Smooth muscle cell (in vitro differentiated cells): ENCODE measurements around the gene BRICD5. TPM values are rescaled to one million over a fixed set of nuclear protein-coding genes. Genes with fewer than 3 reads are reported as not detected.
"Not testable (repeated sequence)": the region's sequence is repeated elsewhere in the genome, so short reads cannot be mapped to it uniquely, and the experiment has no call there.

Experiments
- DNase-seq: peaks from one replicate; lab custom pipeline; 2025; ENCODE audit not compliant: unreplicated experiment; lab: John Stamatoyannopoulos, UW
- H2AFZ ChIP-seq: fragments of 200-600 bp; sonication (generic); 2 replicates; pipeline ENCODE4 v1.6.0; 2016; ENCODE audit warnings: antibody characterized with exemption, low read depth, mild to moderate bottlenecking
- H3F3A ChIP-seq: fragments of 200-600 bp; sonication (generic); 2 replicates; pipeline ENCODE4 v1.6.0; 2017; ENCODE audit warnings: antibody characterized with exemption, low read depth
- H3K27ac ChIP-seq: fragments of 200-600 bp; sonication (generic); 2 replicates; pipeline ENCODE4 v1.5.1; 2016; ENCODE audit warnings: low read depth, mild to moderate bottlenecking
- H3K27me3 ChIP-seq: fragments of 200-600 bp; sonication (generic); 2 replicates; pipeline ENCODE4 v1.6.1; 2016; ENCODE audit warnings: low read depth, mild to moderate bottlenecking
- H3K36me3 ChIP-seq: fragments of 200-600 bp; sonication (generic); 2 replicates; pipeline ENCODE4 v1.5.1; 2016; ENCODE audit warnings: low read depth
- H3K4me1 ChIP-seq: fragments of 200-600 bp; sonication (generic); 2 replicates; pipeline ENCODE4 v1.5.1; 2016; ENCODE audit warnings: low read depth
- H3K4me2 ChIP-seq: fragments of 200-600 bp; sonication (generic); 2 replicates; pipeline ENCODE4 v1.6.0; 2016; ENCODE audit warnings: mild to moderate bottlenecking
- H3K4me3 ChIP-seq: fragments of 200-600 bp; sonication (generic); 2 replicates; pipeline ENCODE4 v1.5.1; 2016; ENCODE audit warnings: mild to moderate bottlenecking
- H3K79me2 ChIP-seq: fragments of 200-600 bp; sonication (generic); 2 replicates; pipeline ENCODE4 v1.6.0; 2016; ENCODE audit warnings: low read depth, mild to moderate bottlenecking
- H3K9ac ChIP-seq: fragments of 200-600 bp; sonication (generic); 2 replicates; pipeline ENCODE4 v1.6.0; 2016; ENCODE audit warnings: low read depth
- H3K9me3 ChIP-seq: fragments of 200-600 bp; sonication (generic); replicated peaks from 2 replicates; pipeline ENCODE4 v1.5.1; 2016; ENCODE audit warnings: low read depth
- H4K20me1 ChIP-seq: fragments of 200-600 bp; sonication (generic); 2 replicates; pipeline ENCODE4 v1.6.0; 2016; ENCODE audit warnings: low read depth
- WGBS: methylation state at CpG from one replicate; pipeline ENCODE4 v1.1.7; 2016; ENCODE audit warnings: low lambda C conversion rate; 5-methylcytosine and 5-hydroxymethylcytosine counted together
- polyA plus RNA-seq: library from polyadenylated mRNA; unstranded; fragments of >200 nt; fragmentation: Nextera tagmentation; extraction: Ambion mirVana; gene quantifications from 2 replicates; pipeline ENCODE4 v1.2.1, GENCODE V29; 2016
- total RNA-seq: library from RNA; depleted of rRNA; stranded (reverse); fragments of >200 nt; gene quantifications from 2 replicates; pipeline ENCODE4 v1.2.3, GENCODE V29; 2014
- TF ChIP-seq, protein P1 (sequence below): fragments of 200-600 bp; sonication (generic); IDR thresholded peaks from 2 replicates; pipeline ENCODE4 v1.5.1; 2017; ENCODE audit warnings: borderline replicate concordance, mild to moderate bottlenecking, antibody characterized with exemption; ENCODE audit not compliant: insufficient read depth, poor library complexity, severe bottlenecking

BRICD5 gene
- total and polyA plus RNA-seq, 2 experiments from 2014 or later = 2.0 to 4.7 TPM

DNA sequence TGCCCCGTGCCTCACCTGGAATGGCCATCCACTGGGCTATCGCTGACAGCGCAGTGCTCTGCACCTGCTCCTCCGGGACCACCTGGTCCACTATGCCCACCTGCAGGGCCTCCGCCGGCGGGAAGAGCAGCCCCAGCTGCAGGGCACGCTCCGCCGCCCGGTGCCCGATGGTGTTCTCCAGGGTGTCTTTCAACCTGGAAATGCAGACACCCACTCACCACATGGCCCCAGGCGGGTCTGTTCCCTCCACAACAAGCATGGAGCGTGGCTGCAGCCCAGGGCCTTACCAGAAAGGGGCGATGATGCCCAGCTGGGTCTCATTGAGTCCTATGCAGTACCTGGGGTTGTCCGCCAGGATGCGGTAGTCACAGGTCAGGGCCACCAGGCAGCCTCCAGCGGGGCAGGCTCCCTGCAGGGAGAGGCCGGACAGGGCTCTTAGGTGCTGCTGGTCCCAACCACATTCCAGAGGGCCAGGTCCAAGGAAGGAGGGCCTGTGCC lies 32.4 kb upstream of the BRICD5 start:
- Histone ChIP-seq H3K9ac (no peak overlapping the region), H3K4me1 (no peaks in the 10 kb centered on the region), H3K4me2 (no peak overlapping the region), H3K27me3 (peaks cover 2% of the 10 kb centered on the region), H2AFZ (no peak overlapping the region), H3K27ac (no peak overlapping the region), H3K9me3 (no peaks in the 10 kb centered on the region), H3K4me3 (no peak overlapping the region), H3K79me2 (peaks cover 9% of the 10 kb centered on the region), H4K20me1 (no peaks in the 10 kb centered on the region), H3F3A (peaks cover 7% of the 10 kb centered on the region), H3K36me3 (no peaks in the 10 kb centered on the region)
- DNase-seq = no peak
- 97% methylated on average over 19 of the region's 19 CpGs for WGBS
- TF ChIP-seq, protein P1, sequence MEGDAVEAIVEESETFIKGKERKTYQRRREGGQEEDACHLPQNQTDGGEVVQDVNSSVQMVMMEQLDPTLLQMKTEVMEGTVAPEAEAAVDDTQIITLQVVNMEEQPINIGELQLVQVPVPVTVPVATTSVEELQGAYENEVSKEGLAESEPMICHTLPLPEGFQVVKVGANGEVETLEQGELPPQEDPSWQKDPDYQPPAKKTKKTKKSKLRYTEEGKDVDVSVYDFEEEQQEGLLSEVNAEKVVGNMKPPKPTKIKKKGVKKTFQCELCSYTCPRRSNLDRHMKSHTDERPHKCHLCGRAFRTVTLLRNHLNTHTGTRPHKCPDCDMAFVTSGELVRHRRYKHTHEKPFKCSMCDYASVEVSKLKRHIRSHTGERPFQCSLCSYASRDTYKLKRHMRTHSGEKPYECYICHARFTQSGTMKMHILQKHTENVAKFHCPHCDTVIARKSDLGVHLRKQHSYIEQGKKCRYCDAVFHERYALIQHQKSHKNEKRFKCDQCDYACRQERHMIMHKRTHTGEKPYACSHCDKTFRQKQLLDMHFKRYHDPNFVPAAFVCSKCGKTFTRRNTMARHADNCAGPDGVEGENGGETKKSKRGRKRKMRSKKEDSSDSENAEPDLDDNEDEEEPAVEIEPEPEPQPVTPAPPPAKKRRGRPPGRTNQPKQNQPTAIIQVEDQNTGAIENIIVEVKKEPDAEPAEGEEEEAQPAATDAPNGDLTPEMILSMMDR = no peak

GRCh38 chr16:2242598-2242997 lies 31.9 kb upstream of the BRICD5 start:
- 96% methylated on average over 11 of the region's 11 CpGs for WGBS
- Histone ChIP-seq H3K4me3 (no peak overlapping the region), H3K4me2 (no peak overlapping the region), H2AFZ (no peak overlapping the region), H3K9ac (no peak overlapping the region), H4K20me1 (peaks cover 4% of the 10 kb centered on the region), H3K79me2 (peaks cover 4% of the 10 kb centered on the region), H3K4me1 (peaks cover 2% of the 10 kb centered on the region), H3K27ac (no peak overlapping the region), H3K36me3 (no peaks in the 10 kb centered on the region), H3K9me3 (no peaks in the 10 kb centered on the region), H3F3A (peaks cover 7% of the 10 kb centered on the region), H3K27me3 (peaks cover 7% of the 10 kb centered on the region)
- TF ChIP-seq, protein P1 = no peak
- no peak for DNase-seq

DNA sequence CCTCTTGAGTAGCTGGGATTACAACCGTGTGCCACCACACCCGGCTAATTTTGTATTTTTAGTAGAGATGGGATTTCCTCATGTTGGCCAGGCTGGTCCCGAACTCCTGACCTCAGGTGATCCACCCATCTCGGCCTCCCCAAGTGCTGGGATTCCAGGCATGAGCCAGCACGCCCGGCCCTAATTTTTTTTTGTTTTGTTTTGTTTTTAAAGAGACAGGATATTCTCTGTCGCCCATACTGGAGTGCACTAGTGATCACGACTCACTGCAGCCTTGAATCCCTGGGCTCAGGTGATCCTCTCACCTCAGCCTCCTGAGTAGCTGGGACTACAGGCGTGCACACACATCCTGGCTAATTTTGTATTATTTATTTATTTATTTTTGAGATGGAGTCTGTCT lies 29.7 kb upstream of the BRICD5 start:
- not testable (repeated sequence) for H3K27ac ChIP-seq, H3K9me3 ChIP-seq, H3K9ac ChIP-seq, DNase-seq, H3K4me2 ChIP-seq, H3K4me3 ChIP-seq, H3K36me3 ChIP-seq, H3K79me2 ChIP-seq, H2AFZ ChIP-seq, H3F3A ChIP-seq
- Histone ChIP-seq H3K27me3 (peaks cover 23% of the 10 kb centered on the region), H3K4me1 (peaks cover 17% of the 10 kb centered on the region), H4K20me1 (peaks cover 21% of the 10 kb centered on the region)
- 95% methylated on average over 9 of the region's 9 CpGs for WGBS

DNA sequence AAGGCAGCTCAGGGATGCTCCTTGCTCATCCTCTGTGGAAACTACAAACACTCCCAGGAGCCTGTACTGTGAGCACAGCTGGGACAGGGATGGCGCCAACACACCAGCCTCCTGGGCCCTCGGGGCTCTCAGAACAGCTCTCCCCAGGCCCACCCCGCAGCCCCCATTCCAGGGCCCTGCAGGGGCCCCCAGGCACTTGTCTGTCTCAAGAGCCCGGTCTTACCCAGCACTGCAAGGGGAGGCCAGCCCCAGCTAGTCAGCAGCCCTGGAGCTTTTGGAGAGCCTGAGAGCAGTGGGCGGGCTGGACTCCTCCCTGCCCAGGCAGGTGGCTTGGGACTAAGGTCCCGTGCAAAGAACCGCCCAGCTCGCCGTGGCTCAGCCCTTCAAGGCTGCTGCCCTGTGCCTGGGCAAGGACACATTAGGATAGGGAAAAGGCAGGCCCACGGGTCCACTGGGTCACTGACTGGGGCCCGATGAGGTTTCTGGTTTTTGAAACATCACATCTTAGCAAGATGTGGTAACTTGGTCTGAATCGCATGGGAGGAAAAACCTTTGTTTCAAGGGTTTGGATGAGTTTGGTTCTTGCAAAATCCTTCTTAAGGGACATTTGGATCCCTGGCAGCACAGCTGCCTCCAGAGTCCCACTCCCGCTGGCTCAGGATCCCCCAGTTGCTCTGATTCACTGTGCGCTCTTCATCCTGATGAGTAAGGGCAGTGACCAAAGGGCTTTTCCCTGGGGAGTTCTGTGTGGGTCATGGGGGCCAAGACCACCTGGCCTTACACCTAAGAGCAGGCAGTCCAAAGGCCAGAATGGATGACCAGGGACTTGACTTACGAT lies 28.4 kb upstream of the BRICD5 start:
- peaks cover 7% of the 10 kb centered on the region for H3F3A ChIP-seq
- peaks cover 32% of the 10 kb centered on the region for H4K20me1 ChIP-seq
- DNase-seq = no peak
- 72% methylated on average over 15 of the region's 15 CpGs for WGBS
- no peak overlapping the region for H2AFZ ChIP-seq
- no peaks in the 10 kb centered on the region for H3K79me2 ChIP-seq
- peaks cover 23% of the 10 kb centered on the region for H3K27me3 ChIP-seq
- no peaks in the 10 kb centered on the region for H3K9me3 ChIP-seq
- TF ChIP-seq, protein P1 = no peak
- H3K4me2 ChIP-seq = no peak overlapping the region
- H3K9ac ChIP-seq = no peak overlapping the region
- no peak overlapping the region for H3K4me3 ChIP-seq
- H3K27ac ChIP-seq = no peak overlapping the region
- H3K4me1 ChIP-seq = peaks cover 17% of the 10 kb centered on the region
- no peaks in the 10 kb centered on the region for H3K36me3 ChIP-seq
